Loucy (cell line): ENCODE measurements around the gene CSHL1.
"Not testable (repeated sequence)": the region's sequence is repeated elsewhere in the genome, so short reads cannot be mapped to it uniquely, and the experiment has no call there.

Source experiments
- CTCF ChIP-seq: fragments of 200-600 bp; sonication (generic); conservative IDR thresholded peaks from 2 replicates; pipeline ENCODE4 v1.5.1; 2014; ENCODE audit warnings: mild to moderate bottlenecking, antibody characterized with exemption, low read length
- EZH2phosphoT487 ChIP-seq: fragments of 200-600 bp; IDR thresholded peaks from 2 replicates; pipeline ENCODE4 v1.6.1; 2018; ENCODE audit warnings: antibody characterized with exemption, mild to moderate bottlenecking, moderate library complexity, borderline replicate concordance

GRCh38 chr17:63892316-63893037, 18.6 kb downstream of the CSHL1 start:
- peak; percentile 61 for TF ChIP-seq CTCF
- not testable (repeated sequence) for TF ChIP-seq EZH2phosphoT487
